Ureter (tissue), 1 donor: Measurements from ENCODE around the gene OSBPL9. TPM values are rescaled to one million over a fixed set of nuclear protein-coding genes. Genes with fewer than 3 reads are reported as not detected.
"Not testable (repeated sequence)": the region's sequence is repeated elsewhere in the genome, so short reads cannot be mapped to it uniquely, and the experiment has no call there.

Source experiments
- DNase-seq: peaks from one replicate; pipeline ENCODE4 v3.0.0-alpha.2; 2020; ENCODE audit warnings: low spot score
- total RNA-seq: library from RNA; stranded (reverse); gene quantifications from one replicate; pipeline ENCODE4 v1.2.4, GENCODE V29; 2023
- donor health status: DM: yes; HTN: yes; CAD: no.

OSBPL9 gene
- total RNA-seq, 1 donor from 2014 or later = 107 TPM

- DNase-seq = not testable (repeated sequence)
Observed at GRCh38 chr1:51610104-51610503, 6.8 kb upstream of the OSBPL9 start.

DNA sequence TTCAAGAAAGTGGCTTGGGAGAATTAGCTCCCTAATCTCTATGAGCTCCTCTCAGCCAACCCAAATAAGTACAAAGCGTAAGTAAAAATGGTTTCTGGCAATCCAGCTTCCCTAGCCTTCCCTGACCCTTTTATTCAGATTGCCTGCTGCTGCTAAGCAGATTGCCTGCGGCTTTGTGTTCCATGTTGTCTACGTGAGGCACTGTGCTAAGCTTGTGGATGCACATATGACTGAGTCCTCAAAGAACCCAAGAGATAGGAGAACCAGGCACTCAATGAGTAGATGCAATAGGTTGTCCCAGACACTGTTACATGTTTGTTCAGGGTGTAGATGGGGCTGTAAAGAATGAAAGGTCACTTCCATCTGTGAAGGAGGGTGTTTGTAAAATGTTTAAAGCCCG, 6.3 kb upstream of the OSBPL9 start:
- no peak for DNase-seq

DNA sequence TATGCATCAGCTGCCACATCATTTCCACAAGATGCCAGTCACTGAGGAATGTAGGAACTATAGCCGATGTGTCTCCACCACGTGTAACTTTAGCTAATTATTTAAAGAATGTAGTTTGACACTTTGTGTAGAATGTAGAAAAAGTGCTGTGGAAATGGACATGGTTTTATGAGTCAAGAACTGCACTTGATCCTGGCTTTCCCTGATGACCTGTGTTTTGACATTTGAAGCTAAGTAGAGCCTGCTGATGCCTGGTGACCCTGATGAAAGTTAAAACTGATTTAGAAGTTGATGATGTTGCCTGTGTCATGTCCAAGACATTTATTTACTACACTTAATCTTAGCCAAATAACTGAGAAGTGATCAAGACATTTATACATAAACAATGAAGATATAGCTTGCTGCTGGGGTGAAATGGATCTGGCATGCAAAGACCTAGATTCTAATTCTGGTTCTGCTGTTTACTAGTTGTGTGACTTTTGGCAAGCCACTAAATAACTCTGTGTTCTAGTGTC, 4.4 kb upstream of the OSBPL9 start:
- no peak for DNase-seq

DNA sequence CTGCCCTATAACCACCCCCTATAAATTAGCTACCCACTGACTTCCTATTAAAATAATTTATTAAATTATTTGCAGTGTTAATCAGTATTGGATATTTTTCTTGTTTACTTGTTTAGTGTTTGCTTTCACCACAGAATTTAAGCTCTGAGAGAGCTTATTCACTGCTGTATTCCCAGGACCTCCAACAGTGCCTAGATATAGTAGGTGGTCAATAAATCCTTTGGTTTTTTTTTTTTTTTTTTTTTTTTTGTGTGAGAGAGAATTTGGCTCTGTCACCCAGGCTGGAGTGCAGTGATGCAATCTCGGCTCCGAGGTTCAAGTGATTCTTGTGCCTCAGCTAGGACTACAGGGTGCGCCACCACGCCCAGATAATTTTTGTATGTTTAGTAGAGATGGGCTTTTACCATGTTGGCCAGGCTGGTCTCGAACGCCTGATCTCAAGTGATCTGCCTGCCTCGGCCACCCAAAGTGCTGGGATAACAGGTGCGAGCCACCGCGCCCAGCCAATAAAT, 1.1 kb upstream of the OSBPL9 start:
- DNase-seq = no peak

DNA sequence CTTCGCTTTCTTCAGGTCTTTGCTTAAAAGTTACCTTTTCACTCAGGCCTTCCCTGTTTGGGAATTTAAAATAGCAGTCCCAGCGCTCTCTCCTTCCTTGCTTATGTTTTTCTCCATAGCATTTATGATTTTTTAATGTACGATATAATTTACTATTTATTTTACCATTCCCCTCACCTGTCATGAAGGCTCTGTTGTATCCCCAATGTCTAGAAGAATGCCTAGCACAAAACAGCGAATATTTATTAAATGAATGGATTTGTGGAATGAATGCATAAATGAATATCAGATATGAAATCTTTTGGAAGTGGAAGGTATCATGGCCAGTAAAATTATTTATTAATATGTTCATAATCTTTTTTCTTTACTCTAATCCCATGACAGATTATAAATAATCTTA, 402 bp upstream of the OSBPL9 start:
- no peak for DNase-seq

- DNase-seq = no peak
Observed at GRCh38 chr1:51618715-51619114, 1.8 kb downstream of the OSBPL9 start.

DNA sequence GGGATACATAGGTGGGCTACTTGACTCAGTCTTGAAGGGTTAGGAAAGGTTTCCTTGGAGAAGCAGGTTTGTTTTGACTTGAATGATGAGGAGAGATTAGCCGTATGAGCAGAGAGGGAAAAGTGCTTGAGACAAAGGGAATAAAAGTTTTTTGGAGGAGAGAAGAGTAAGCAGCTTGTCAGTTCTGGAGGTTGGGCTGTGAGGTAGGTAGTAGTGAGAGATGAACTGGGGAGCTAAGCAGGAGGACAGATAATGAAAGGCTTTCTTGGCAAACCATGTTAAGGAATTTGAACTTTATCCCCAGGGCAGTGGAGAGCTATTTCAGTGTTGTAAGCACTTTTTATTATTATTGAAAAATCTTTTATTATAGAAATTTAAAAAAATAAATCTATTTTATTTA, 3.6 kb downstream of the OSBPL9 start:
- no peak for DNase-seq

- DNase-seq = no peak
Observed at GRCh38 chr1:51621161-51621560, 4.3 kb downstream of the OSBPL9 start.

DNA sequence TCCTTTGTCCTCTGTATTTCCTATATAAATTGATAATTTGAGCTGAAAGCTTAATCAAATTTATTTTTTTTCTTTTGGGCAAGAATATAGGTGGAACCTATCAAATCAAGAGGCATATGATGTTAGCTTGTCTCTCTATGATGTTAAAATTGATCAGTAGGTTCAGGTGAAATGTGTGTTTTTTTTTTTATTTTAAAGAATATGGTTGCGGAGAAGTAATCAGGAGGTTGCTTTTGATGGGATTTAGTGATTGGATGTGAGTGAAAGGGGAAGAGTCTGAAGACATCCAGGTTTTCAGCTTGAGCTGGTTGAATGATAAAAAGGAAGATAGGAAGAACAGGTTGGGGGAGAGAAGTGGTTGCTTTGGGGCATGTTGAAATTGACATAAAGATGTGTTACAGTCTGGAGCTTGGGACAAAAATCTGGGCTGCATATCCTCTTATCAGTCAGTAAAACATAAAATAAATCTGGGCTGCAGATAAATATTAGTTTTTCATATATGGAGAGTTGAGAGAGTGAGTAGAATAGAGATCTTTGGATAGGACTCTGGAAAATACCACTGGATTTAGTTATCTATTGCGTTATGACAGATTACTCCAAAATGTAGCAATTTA, 5.1 kb downstream of the OSBPL9 start:
- DNase-seq = no peak

- DNase-seq = peak; percentile 51
Observed at GRCh38 chr1:51622455-51622913, 5.6 kb downstream of the OSBPL9 start.

DNA sequence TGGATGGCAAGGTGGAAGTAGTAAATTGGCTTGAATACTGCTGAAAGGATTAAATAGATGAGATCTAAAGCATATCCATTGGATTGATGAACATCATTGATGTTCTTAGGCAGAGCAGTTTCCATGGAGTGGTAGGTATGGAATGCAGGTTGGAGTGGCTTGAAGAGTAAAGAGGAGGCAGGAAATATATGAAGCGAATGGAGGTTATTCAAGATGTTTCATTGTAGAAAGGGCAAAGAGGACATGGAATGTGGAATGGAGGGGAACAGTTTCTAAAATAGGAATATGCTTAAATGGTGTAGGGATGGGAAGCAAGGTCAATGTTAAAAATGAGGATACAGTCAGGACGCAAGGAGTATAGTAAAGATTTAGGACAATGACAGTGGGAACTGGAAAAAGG, 6.1 kb downstream of the OSBPL9 start:
- DNase-seq = no peak

- no peak for DNase-seq
Observed at GRCh38 chr1:51623450-51623849, 6.6 kb downstream of the OSBPL9 start.

GRCh38 chr1:51624855-51625254, 8.0 kb downstream of the OSBPL9 start:
- DNase-seq = no peak

GRCh38 chr1:51627672-51628071, 10.8 kb downstream of the OSBPL9 start:
- no peak for DNase-seq

- DNase-seq = no peak
Observed at GRCh38 chr1:51628715-51629590, 12.1 kb downstream of the OSBPL9 start.

- no peak for DNase-seq
Observed at GRCh38 chr1:51629918-51630317, 13.0 kb downstream of the OSBPL9 start.

DNA sequence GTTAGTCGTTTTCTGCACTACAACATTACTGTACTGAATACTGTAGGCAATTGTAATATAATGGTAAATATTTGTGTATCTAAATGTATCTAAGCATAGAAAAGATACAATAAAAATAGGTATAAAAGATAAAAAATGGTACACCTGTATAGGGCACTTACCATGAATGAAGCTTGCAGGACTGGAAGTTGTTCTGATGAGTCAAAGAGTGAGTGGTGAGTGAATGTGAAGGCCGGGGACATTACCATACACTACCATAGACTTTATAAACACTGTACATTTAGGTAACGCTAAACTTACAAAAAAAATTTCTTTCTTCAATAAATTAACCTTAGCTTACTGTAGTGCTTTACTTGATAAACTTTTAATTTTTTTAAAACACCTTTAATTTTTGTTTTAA, 13.5 kb downstream of the OSBPL9 start:
- no peak for DNase-seq

DNA sequence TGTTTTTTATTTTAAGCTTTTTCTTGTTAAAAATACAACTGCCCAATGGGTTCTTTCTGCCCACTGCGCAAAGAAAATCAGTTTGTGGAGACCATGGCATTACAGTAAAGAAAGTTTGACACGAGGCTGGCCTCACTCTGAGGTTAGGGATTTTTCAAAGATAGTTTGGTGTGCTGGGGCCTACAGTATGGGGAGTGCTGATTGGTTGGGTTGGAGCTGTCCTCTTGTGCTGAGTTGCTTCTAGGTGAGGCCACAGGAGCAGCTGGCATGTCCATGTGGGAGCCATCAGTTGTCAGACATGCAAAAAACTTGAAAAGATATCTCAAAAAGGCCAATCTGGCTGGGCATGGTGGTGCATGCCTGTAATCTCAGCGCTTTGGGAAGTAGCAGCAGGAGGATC, 14.0 kb downstream of the OSBPL9 start:
- DNase-seq = no peak

GRCh38 chr1:51631747-51632146, 14.9 kb downstream of the OSBPL9 start:
- no peak for DNase-seq

- no peak for DNase-seq
Observed at GRCh38 chr1:51634618-51635017, 17.7 kb downstream of the OSBPL9 start.

- DNase-seq = no peak
Observed at GRCh38 chr1:51635615-51636014, 18.7 kb downstream of the OSBPL9 start.

- DNase-seq = no peak
Observed at GRCh38 chr1:51636191-51636590, 19.3 kb downstream of the OSBPL9 start.
